ENCODE measurements around the gene YY1. TPM values are rescaled to one million over a fixed set of nuclear protein-coding genes. Genes with fewer than 3 reads are reported as not detected.

Gene YY1
- total and polyA plus RNA-seq, 2 of the 4 experiments (the other 2 are of a cell fraction), result 21.7 to 29.9 TPM

GRCh38 chr14:100201701-100202100 is 37.2 kb upstream of the YY1 start:
- no peak overlapping the region for H2BK15ac ChIP-seq (ENCODE audit: low read depth, low read length)
- H2BK5ac ChIP-seq (ENCODE audit: low read depth, low read length, poor library complexity, severe bottlenecking), result no peak overlapping the region
- no peak overlapping the region for H3K27ac ChIP-seq (ENCODE audit: insufficient read depth, low read length)
- H3K23ac ChIP-seq (ENCODE audit: low read depth, low read length), result no peak overlapping the region
- CTCF ChIA-PET, result no interaction called here
- no peaks in the 10 kb centered on the region for H4K20me1 ChIP-seq (ENCODE audit: insufficient read depth, low read length)
- H3K9ac ChIP-seq (ENCODE audit: low read depth, low read length), result no peak overlapping the region
- in situ Hi-C loops (cut with MboI; ENCODE audit: low sequenced_read_pairs) (no loop called here), dilution Hi-C loops (cut with HindIII; ENCODE audit: low sequenced_read_pairs, unreplicated experiment) (no loop called here), intact Hi-C loops (cut with micrococcal nuclease) (no loop called here)
- no peak overlapping the region for H4K91ac ChIP-seq (ENCODE audit: insufficient read depth, low read depth, low read length)
- no peak overlapping the region for H4K5ac ChIP-seq (ENCODE audit: low read depth, low read length)
- WGBS, 2 experiments (ENCODE audit: extremely low coverage in 2 of 2, insufficient read length in 1 of 2), result no CpG with 5 or more reads among the region's 5 CpGs
- H3K4me2 ChIP-seq (ENCODE audit: low read depth, low read length), result no peak overlapping the region
- POLR2A ChIA-PET (ENCODE audit: unreplicated experiment), result no interaction called here
- H3K9me1 ChIP-seq (ENCODE audit: insufficient read depth, low read length), result no peaks in the 10 kb centered on the region
- peaks cover 4% of the 10 kb centered on the region for H3K4me1 ChIP-seq (ENCODE audit: control insufficient read depth, insufficient read depth, low read length)
- no TSS peak for BruUV-seq (replicated peaks)
- no peak overlapping the region for H2AK5ac ChIP-seq (ENCODE audit: low read depth, low read length)
- no peaks in the 10 kb centered on the region for H3K36me3 ChIP-seq (ENCODE audit: control insufficient read depth, insufficient read depth, low read length)
- no peak overlapping the region for H3K14ac ChIP-seq (replicated peaks; ENCODE audit: low read depth, low read length)
- no peak for DNase-seq
- H2BK120ac ChIP-seq (ENCODE audit: low read depth, low read length), result no peak overlapping the region
- TF ChIP-seq CEBPB (IDR thresholded peaks at IDR 0.05; ENCODE audit: low read depth, low read length) (no peak), CHD1 (IDR thresholded peaks at IDR 0.05; ENCODE audit: low read depth, low read length) (no peak), ELK1 (IDR thresholded peaks at IDR 0.05; ENCODE audit: borderline replicate concordance, low read depth, low read length) (no peak), RAD21 (IDR thresholded peaks at IDR 0.05; ENCODE audit: low read length) (no peak), NFE2L2 (IDR thresholded peaks at IDR 0.05; ENCODE audit: low read depth, low read length) (no peak), SMC3 (IDR thresholded peaks at IDR 0.05; ENCODE audit: low read depth, low read length) (no peak), POLR2A (IDR thresholded peaks at IDR 0.05; ENCODE audit: low read depth, low read length) (no peak), FOS (IDR thresholded peaks at IDR 0.05; ENCODE audit: low read depth, low read length) (no peak)
- TF ChIP-seq, protein P1, sequence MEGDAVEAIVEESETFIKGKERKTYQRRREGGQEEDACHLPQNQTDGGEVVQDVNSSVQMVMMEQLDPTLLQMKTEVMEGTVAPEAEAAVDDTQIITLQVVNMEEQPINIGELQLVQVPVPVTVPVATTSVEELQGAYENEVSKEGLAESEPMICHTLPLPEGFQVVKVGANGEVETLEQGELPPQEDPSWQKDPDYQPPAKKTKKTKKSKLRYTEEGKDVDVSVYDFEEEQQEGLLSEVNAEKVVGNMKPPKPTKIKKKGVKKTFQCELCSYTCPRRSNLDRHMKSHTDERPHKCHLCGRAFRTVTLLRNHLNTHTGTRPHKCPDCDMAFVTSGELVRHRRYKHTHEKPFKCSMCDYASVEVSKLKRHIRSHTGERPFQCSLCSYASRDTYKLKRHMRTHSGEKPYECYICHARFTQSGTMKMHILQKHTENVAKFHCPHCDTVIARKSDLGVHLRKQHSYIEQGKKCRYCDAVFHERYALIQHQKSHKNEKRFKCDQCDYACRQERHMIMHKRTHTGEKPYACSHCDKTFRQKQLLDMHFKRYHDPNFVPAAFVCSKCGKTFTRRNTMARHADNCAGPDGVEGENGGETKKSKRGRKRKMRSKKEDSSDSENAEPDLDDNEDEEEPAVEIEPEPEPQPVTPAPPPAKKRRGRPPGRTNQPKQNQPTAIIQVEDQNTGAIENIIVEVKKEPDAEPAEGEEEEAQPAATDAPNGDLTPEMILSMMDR (conservative IDR thresholded peaks at IDR 0.05; ENCODE audit: low read depth, low read length), result no peak
- H2AFZ ChIP-seq (replicated peaks; ENCODE audit: low read length, poor library complexity), result no peak overlapping the region
- no peak overlapping the region for H3K18ac ChIP-seq (ENCODE audit: low read depth, low read length)
- H3K56ac ChIP-seq (ENCODE audit: extremely low read depth, insufficient read depth, low read length), result no peak overlapping the region
- no peak overlapping the region for H3K4ac ChIP-seq (ENCODE audit: low read depth, low read length)
- ATAC-seq (ENCODE audit: low read depth), result no peak
- H3K4me3 ChIP-seq (ENCODE audit: insufficient read depth, low read depth, low read length), result no peak overlapping the region
- no peaks in the 10 kb centered on the region for H3K9me3 ChIP-seq (ENCODE audit: control insufficient read depth, insufficient read depth, low read length)
- H3K79me1 ChIP-seq (ENCODE audit: low read depth in 1 of 2, low read length in 2 of 2), result no peaks in the 10 kb centered on the region
- H2AK9ac ChIP-seq (replicated peaks; ENCODE audit: low read depth, low read length, poor library complexity), result no peak overlapping the region
- H4K8ac ChIP-seq (ENCODE audit: low read depth in 2 of 2, low read length in 2 of 2), result no peak overlapping the region
- no peak overlapping the region for H2BK20ac ChIP-seq (ENCODE audit: low read depth, low read length)
- no peaks in the 10 kb centered on the region for H3K27me3 ChIP-seq (ENCODE audit: control insufficient read depth, insufficient read depth, low read length)
